ENCODE measurements around the gene HS3ST3A1.

HS3ST3A1 gene

GRCh38 chr17:13631529-13631928 lies 29.8 kb upstream of the HS3ST3A1 start:
- no peak for DNase-seq (ENCODE audit: low read depth)
- no peak overlapping the region for H3K4me3 ChIP-seq (ENCODE audit: low read depth, low read length)
- in situ Hi-C loops (cut with HindIII; ENCODE audit: low sequenced_read_pairs): no loop called here
- no peak for TF ChIP-seq CTCF (IDR thresholded peaks at IDR 0.05; ENCODE audit: low read depth, low read length, missing control alignments)

GRCh38 chr17:13626703-13627102 lies 25.0 kb upstream of the HS3ST3A1 start:
- no peak for TF ChIP-seq CTCF (IDR thresholded peaks at IDR 0.05; ENCODE audit: low read depth, low read length, missing control alignments)
- peak; percentile 68 for DNase-seq (ENCODE audit: low read depth)
- H3K4me3 ChIP-seq (ENCODE audit: low read depth, low read length): no peak overlapping the region
- in situ Hi-C loops (cut with HindIII; ENCODE audit: low sequenced_read_pairs): no loop called here

- in situ Hi-C loops (cut with HindIII; ENCODE audit: low sequenced_read_pairs): no loop called here
- DNase-seq (ENCODE audit: low read depth): no peak
- no peak for TF ChIP-seq CTCF (IDR thresholded peaks at IDR 0.05; ENCODE audit: low read depth, low read length, missing control alignments)
- H3K4me3 ChIP-seq (ENCODE audit: low read depth, low read length): no peak overlapping the region
Measured at GRCh38 chr17:13619462-13619861, 17.7 kb upstream of the HS3ST3A1 start.

- no peak for TF ChIP-seq CTCF (IDR thresholded peaks at IDR 0.05; ENCODE audit: low read depth, low read length, missing control alignments)
- in situ Hi-C loops (cut with HindIII; ENCODE audit: low sequenced_read_pairs): no loop called here
Measured at GRCh38 chr17:13616031-13616430, 14.3 kb upstream of the HS3ST3A1 start.

GRCh38 chr17:13609941-13610340 lies 8.2 kb upstream of the HS3ST3A1 start:
- no peak overlapping the region for H3K4me3 ChIP-seq (ENCODE audit: low read depth, low read length)
- no peak for DNase-seq (ENCODE audit: low read depth)
- in situ Hi-C loops (cut with HindIII; ENCODE audit: low sequenced_read_pairs): no loop called here
- no peak for TF ChIP-seq CTCF (IDR thresholded peaks at IDR 0.05; ENCODE audit: low read depth, low read length, missing control alignments)

More at GRCh38 chr17:13616031-13616430, 14.3 kb upstream of the HS3ST3A1 start:
- DNase-seq (ENCODE audit: low read depth): no peak
- no peak overlapping the region for H3K4me3 ChIP-seq (ENCODE audit: low read depth, low read length)

GRCh38 chr17:13601322-13601775 lies 380 bp downstream of the HS3ST3A1 start:
- DNase-seq (ENCODE audit: low read depth): no peak
- no peak for TF ChIP-seq CTCF (IDR thresholded peaks at IDR 0.05; ENCODE audit: low read depth, low read length, missing control alignments)
- H3K4me3 ChIP-seq (ENCODE audit: low read depth, low read length): peak overlapping the region; percentile 70
- in situ Hi-C loops (cut with HindIII; ENCODE audit: low sequenced_read_pairs): no loop called here
